Fibroblast of pulmonary artery (primary cell): Measurements from ENCODE around the gene FAF1.
"Not testable (repeated sequence)": the region's sequence is repeated elsewhere in the genome, so short reads cannot be mapped to it uniquely, and the experiment has no call there.

Source experiments
- DNase-seq: peaks from one replicate; pipeline ENCODE4 v3.0.0-alpha.2; 2010; ENCODE audit warnings: low read depth
- H3K4me3 ChIP-seq: replicated peaks from 2 replicates; pipeline ENCODE4 v1.5.1; 2011; ENCODE audit warnings: low read depth, mild to moderate bottlenecking, control low read depth, low read length, moderate library complexity
- CTCF ChIP-seq: IDR thresholded peaks from 2 replicates; pipeline ENCODE4 v1.5.1; 2011; ENCODE audit warnings: mild to moderate bottlenecking, control low read depth, low read length, inconsistent platforms; ENCODE audit errors: missing control alignments

FAF1 gene

GRCh38 chr1:50959303-50959912 is 659 bp downstream of the FAF1 start:
- TF ChIP-seq CTCF = no peak
- DNase-seq = peak; percentile 32
- peak overlapping the region; percentile 95 for H3K4me3 ChIP-seq

DNA sequence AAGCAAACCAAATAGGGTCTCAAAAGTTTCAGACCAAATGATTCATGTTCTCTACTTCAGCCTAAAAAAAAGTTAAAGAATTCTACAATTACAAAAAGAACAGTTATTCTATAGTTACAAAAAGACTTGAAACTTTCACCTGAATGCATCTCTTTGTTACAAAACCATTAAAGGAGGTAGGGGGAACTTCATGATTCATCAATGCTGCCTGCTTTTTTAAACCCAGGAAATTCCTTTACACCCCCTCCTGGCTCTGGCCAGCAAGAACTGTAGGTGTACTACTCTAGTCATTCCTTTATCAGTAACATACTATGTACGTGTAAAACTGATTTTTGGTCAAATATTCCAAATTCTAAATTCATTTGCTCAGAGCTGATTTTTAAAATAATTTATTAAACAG is 5.0 kb downstream of the FAF1 start:
- no peak overlapping the region for H3K4me3 ChIP-seq
- no peak for DNase-seq
- no peak for TF ChIP-seq CTCF

DNA sequence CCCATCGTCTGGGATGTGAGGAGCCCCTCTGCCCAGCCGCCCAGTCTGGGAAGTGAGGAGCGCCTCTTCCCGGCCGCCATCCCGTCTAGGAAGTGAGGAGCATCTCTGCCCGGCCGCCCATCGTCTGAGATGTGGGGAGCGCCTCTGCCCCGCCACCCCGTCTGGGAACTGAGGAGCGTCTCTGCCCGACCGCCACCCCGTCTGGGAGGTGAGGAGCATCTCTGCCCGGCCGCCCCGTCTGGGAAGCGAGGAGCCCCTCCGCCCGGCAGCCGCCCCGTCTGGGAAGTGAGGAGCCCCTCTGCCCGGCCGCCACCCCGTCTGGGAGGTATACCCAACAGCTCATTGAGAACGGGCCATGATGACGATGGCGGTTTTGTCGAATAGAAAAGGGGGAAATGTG is 7.5 kb downstream of the FAF1 start:
- not testable (repeated sequence) for DNase-seq, H3K4me3 ChIP-seq

DNA sequence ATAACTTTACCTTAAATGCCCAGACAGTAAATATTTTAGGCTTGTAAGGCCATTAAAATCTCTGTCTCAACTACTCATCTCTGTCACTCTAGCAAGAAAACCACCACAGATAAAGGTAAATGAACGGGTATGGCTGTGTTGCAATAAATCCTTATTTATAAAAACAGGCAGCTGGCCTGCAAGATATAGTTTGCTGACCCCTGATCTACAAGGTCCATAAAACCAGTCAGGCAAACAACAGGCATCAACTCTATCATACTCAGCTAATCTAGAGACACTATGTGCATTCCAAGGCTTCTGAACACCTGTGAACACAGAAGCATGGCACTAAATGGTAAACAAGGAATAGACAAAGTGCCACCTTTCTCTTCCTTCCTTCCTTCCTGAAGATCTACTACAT is 9.7 kb downstream of the FAF1 start:
- H3K4me3 ChIP-seq = no peak overlapping the region
- no peak for DNase-seq
- no peak for TF ChIP-seq CTCF

DNA sequence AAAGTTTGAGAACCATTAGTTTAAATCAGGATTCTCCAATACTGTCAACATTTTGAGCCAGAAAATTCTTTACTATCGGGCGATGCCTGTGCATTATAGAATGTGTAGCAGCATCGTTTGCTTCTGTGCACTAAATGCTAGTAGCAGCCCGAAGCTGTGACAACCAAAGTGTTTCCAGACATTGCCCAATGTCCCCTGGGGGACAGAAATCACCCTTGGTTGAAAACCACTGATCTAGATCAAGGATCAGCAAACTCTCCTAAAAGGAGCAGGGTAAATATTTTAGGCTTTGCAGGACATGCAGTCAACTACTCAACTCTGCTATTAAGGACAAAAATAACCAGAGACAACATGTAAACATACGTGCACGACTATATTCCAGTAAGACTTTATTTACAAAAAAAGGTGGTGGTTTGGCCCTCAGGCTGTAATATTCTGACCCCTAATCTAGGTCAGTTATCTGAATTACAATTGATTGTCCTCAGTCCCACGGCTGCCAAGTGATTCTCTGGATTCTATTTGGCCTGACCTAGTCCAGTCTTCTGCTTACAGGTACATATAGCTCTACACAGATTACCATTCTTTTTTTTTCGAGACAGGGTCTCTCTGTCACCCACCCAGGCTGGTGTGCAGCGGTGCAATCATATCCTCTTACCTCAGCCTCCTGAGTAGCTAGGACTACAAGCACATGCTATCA is 10.6 kb downstream of the FAF1 start:
- DNase-seq = no peak
- no peak overlapping the region for H3K4me3 ChIP-seq
- no peak for TF ChIP-seq CTCF

DNA sequence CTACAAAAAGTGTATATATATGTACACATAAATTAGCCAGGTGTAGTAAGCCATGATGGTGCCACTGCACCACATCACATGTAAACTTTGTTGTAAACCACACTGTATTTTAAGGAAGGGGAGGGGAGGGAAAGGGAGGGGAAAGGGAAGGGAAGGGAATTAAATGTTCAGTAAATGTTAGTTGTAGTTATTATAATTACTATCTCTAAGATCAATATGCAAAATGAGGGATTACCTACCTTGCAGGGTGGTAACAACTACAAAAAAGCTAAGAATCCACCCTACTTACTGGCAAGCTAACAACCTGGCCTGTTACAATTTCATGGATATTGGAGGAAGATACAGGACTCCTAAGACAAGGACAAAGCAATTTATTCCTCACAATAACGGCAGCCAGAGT is 17.7 kb downstream of the FAF1 start:
- TF ChIP-seq CTCF = no peak
- DNase-seq = no peak

DNA sequence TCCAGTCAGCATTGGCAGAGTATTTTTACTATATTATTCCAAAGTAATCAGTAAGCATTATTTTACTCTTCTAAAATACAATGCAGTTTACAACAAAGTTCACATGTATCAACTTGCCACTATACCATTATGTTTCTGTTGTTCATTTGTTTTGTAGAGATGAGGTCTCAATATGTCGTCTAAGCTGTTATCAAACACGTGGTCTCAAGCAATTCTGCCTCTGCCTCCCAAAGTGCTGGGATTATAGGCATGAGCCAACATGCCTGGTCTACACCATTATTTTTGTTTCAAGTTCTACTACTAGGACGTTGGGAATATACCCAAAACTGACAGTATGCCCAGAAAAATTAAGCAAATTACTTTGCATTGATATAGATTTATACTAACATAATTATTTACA is 19.8 kb downstream of the FAF1 start:
- TF ChIP-seq CTCF = no peak
- no peak overlapping the region for H3K4me3 ChIP-seq
- no peak for DNase-seq

More for the DNA sequence above, 17.7 kb downstream of the FAF1 start:
- no peak overlapping the region for H3K4me3 ChIP-seq
